Activated naive CD8-positive, alpha-beta T cell treated with anti-CD3 and anti-CD28 coated beads, Interleukin-2, amount 10 ng/mL, durations not matched to agents 7 days and 5 days (primary cell): ENCODE data around the gene CCDC8. TPM values are rescaled to one million over a fixed set of nuclear protein-coding genes. Genes with fewer than 3 reads are reported as not detected.
"Not testable (repeated sequence)": the region's sequence is repeated elsewhere in the genome, so short reads cannot be mapped to it uniquely, and the experiment has no call there.

Experiments used
- ATAC-seq: fragments of 150-1000 bp; cut with Tn5 transposase; one replicate; pipeline ENCODE4 v1.10.0; 2021; ENCODE audit warnings: low read depth, moderate library complexity
- POLR2A ChIA-PET: fragments of 350-600 bp; sonication (Branson Sonifier 250); formaldehyde crosslinking; loops from one replicate; lab custom pipeline; 2021; ENCODE audit warnings: antibody characterized with exemption; lab: Charles Lee
- DNase-seq: peaks from one replicate; pipeline ENCODE4 v3.0.0; 2021
- H3K27ac Mint-ChIP-seq: one replicate; pipeline ENCODE4 v1.8.0; 2022; ENCODE audit warnings: mild to moderate bottlenecking, mixed read lengths
- H3K27me3 Mint-ChIP-seq: one replicate; pipeline ENCODE4 v1.8.0; 2022; ENCODE audit warnings: mild to moderate bottlenecking, moderate library complexity, mixed read lengths
- H3K36me3 Mint-ChIP-seq: one replicate; pipeline ENCODE4 v1.8.0; 2021; ENCODE audit warnings: mild to moderate bottlenecking, mixed read lengths
- H3K4me1 Mint-ChIP-seq: one replicate; pipeline ENCODE4 v1.8.0; 2021; ENCODE audit warnings: mixed read lengths
- H3K4me3 Mint-ChIP-seq: one replicate; pipeline ENCODE4 v1.8.0; 2022; ENCODE audit warnings: mild to moderate bottlenecking, moderate library complexity, mixed read lengths
- H3K9me3 Mint-ChIP-seq: one replicate; pipeline ENCODE4 v1.8.0; 2021; ENCODE audit warnings: mixed read lengths
- total RNA-seq, 2 experiments: library from RNA; stranded (reverse); gene quantifications; one replicate each; pipeline ENCODE4 v1.2.3, GENCODE V29; 2021

The CCDC8 gene
- total RNA-seq, 2 experiments from 2014 or later = not detected

- H3K36me3 Mint-ChIP-seq = no peaks in the 10 kb centered on the region
- no peak for DNase-seq
- POLR2A ChIA-PET = interaction anchor here (0.6 kb wide), 2 partner anchors 32 to 403 kb away, joined by 3 to 4 read pairs; no protein-coding TSS in a partner anchor
- no peak for ATAC-seq
- H3K9me3 Mint-ChIP-seq = no peaks in the 10 kb centered on the region
- H3K4me3 Mint-ChIP-seq = no peak overlapping the region
- H3K27me3 Mint-ChIP-seq = peaks cover 59% of the 10 kb centered on the region
- no peak overlapping the region for H3K27ac Mint-ChIP-seq
- H3K4me1 Mint-ChIP-seq = peaks cover 15% of the 10 kb centered on the region
These were observed 9.8 kb upstream of the CCDC8 start for GRCh38 chr19:46423188-46423587.

GRCh38 chr19:46422344-46422743, 9.0 kb upstream of the CCDC8 start:
- H3K27me3 Mint-ChIP-seq = peaks cover 56% of the 10 kb centered on the region
- POLR2A ChIA-PET = no interaction called here
- H3K4me1 Mint-ChIP-seq = peaks cover 9% of the 10 kb centered on the region
- DNase-seq = no peak
- no peak overlapping the region for H3K4me3 Mint-ChIP-seq
- no peak for ATAC-seq
- no peaks in the 10 kb centered on the region for H3K36me3 Mint-ChIP-seq
- no peak overlapping the region for H3K27ac Mint-ChIP-seq
- H3K9me3 Mint-ChIP-seq = no peaks in the 10 kb centered on the region

GRCh38 chr19:46420056-46420455, 6.7 kb upstream of the CCDC8 start:
- peaks cover 56% of the 10 kb centered on the region for H3K27me3 Mint-ChIP-seq
- ATAC-seq = no peak
- POLR2A ChIA-PET = no interaction called here

GRCh38 chr19:46415804-46416709, 2.7 kb upstream of the CCDC8 start:
- H3K4me1 Mint-ChIP-seq, DNase-seq, H3K9me3 Mint-ChIP-seq, H3K27ac Mint-ChIP-seq, POLR2A ChIA-PET, H3K36me3 Mint-ChIP-seq: not testable (repeated sequence)
- Mint-ChIP-seq H3K4me3 (peak overlapping the region; percentile 7), H3K27me3 (peaks cover 69% of the 10 kb centered on the region)
- peak; percentile 36 for ATAC-seq

More at GRCh38 chr19:46420056-46420455, 6.7 kb upstream of the CCDC8 start:
- no peaks in the 10 kb centered on the region for H3K9me3 Mint-ChIP-seq
- no peaks in the 10 kb centered on the region for H3K4me1 Mint-ChIP-seq
- no peak overlapping the region for H3K27ac Mint-ChIP-seq
- no peak overlapping the region for H3K4me3 Mint-ChIP-seq
- no peak for DNase-seq
- no peaks in the 10 kb centered on the region for H3K36me3 Mint-ChIP-seq

- peaks cover 78% of the 10 kb centered on the region for H3K27me3 Mint-ChIP-seq
- DNase-seq, POLR2A ChIA-PET, H3K4me3 Mint-ChIP-seq, ATAC-seq, H3K4me1 Mint-ChIP-seq, H3K27ac Mint-ChIP-seq, H3K36me3 Mint-ChIP-seq, H3K9me3 Mint-ChIP-seq: not testable (repeated sequence)
These were observed 1.5 kb upstream of the CCDC8 start for GRCh38 chr19:46414899-46415298.

- DNase-seq = no peak
- peaks cover 9% of the 10 kb centered on the region for H3K4me1 Mint-ChIP-seq
- ATAC-seq = no peak
- peaks cover 83% of the 10 kb centered on the region for H3K27me3 Mint-ChIP-seq
- H3K27ac Mint-ChIP-seq = no peak overlapping the region
- POLR2A ChIA-PET = no interaction called here
- H3K36me3 Mint-ChIP-seq = no peaks in the 10 kb centered on the region
- no peak overlapping the region for H3K4me3 Mint-ChIP-seq
- no peaks in the 10 kb centered on the region for H3K9me3 Mint-ChIP-seq
These were observed 608 bp downstream of the CCDC8 start for GRCh38 chr19:46412650-46413261.

- peaks cover 83% of the 10 kb centered on the region for H3K27me3 Mint-ChIP-seq
- DNase-seq = no peak
- H3K27ac Mint-ChIP-seq = no peak overlapping the region
- ATAC-seq = no peak
- no peaks in the 10 kb centered on the region for H3K36me3 Mint-ChIP-seq
- POLR2A ChIA-PET = no interaction called here
- H3K4me1 Mint-ChIP-seq = peaks cover 9% of the 10 kb centered on the region
- H3K4me3 Mint-ChIP-seq = no peak overlapping the region
- no peaks in the 10 kb centered on the region for H3K9me3 Mint-ChIP-seq
These were observed 1.3 kb downstream of the CCDC8 start for GRCh38 chr19:46411925-46412649.

GRCh38 chr19:46411088-46411924, 2.1 kb downstream of the CCDC8 start:
- Mint-ChIP-seq H3K27ac (no peak overlapping the region), H3K9me3 (no peaks in the 10 kb centered on the region), H3K36me3 (no peaks in the 10 kb centered on the region), H3K4me3 (no peak overlapping the region), H3K27me3 (peaks cover 83% of the 10 kb centered on the region), H3K4me1 (peaks cover 10% of the 10 kb centered on the region)
- POLR2A ChIA-PET = no interaction called here
- ATAC-seq (no peak), DNase-seq (no peak)

- peaks cover 10% of the 10 kb centered on the region for H3K4me1 Mint-ChIP-seq
- H3K27me3 Mint-ChIP-seq = peaks cover 83% of the 10 kb centered on the region
- no peak overlapping the region for H3K27ac Mint-ChIP-seq
- no peak overlapping the region for H3K4me3 Mint-ChIP-seq
- POLR2A ChIA-PET = no interaction called here
- DNase-seq (no peak), ATAC-seq (no peak)
- H3K9me3 Mint-ChIP-seq = no peaks in the 10 kb centered on the region
- no peaks in the 10 kb centered on the region for H3K36me3 Mint-ChIP-seq
These were observed 2.9 kb downstream of the CCDC8 start for GRCh38 chr19:46410205-46411087.

- DNase-seq = no peak
- Mint-ChIP-seq H3K4me1 (peaks cover 15% of the 10 kb centered on the region), H3K9me3 (no peaks in the 10 kb centered on the region), H3K4me3 (no peak overlapping the region), H3K27ac (no peak overlapping the region), H3K36me3 (no peaks in the 10 kb centered on the region), H3K27me3 (peaks cover 82% of the 10 kb centered on the region)
- POLR2A ChIA-PET = no interaction called here
- ATAC-seq = no peak
These were observed 4.2 kb downstream of the CCDC8 start for GRCh38 chr19:46409191-46409590.

GRCh38 chr19:46408664-46409039, 4.7 kb downstream of the CCDC8 start:
- Mint-ChIP-seq H3K4me1 (peaks cover 19% of the 10 kb centered on the region), H3K36me3 (no peaks in the 10 kb centered on the region), H3K4me3 (peak overlapping the region; percentile 61), H3K9me3 (no peaks in the 10 kb centered on the region), H3K27me3 (peaks cover 83% of the 10 kb centered on the region), H3K27ac (no peak overlapping the region)
- DNase-seq (no peak), ATAC-seq (no peak)
- POLR2A ChIA-PET = no interaction called here
